Neural cell (in vitro differentiated cells): Measurements from ENCODE around the gene M1AP. TPM values are rescaled to one million over a fixed set of nuclear protein-coding genes. Genes with fewer than 3 reads are reported as not detected.

Experiments used
- H2AFZ ChIP-seq: fragments of 200-600, 300-800 bp; sonication (generic), shearing (Covaris generic); 2 replicates; pipeline ENCODE4 v1.6.0; 2014; ENCODE audit warnings: low read depth, mild to moderate bottlenecking, antibody characterized with exemption, low read length, moderate library complexity
- H3F3A ChIP-seq: fragments of 200-600 bp; shearing (Covaris generic); 2 replicates; pipeline ENCODE4 v1.6.1; 2016; ENCODE audit warnings: mild to moderate bottlenecking, moderate library complexity, mixed read lengths, antibody characterized with exemption, low read length; ENCODE audit not compliant: insufficient read depth, poor library complexity, severe bottlenecking
- H3K27ac ChIP-seq: fragments of 200-600, 300-800 bp; sonication (generic), shearing (Covaris generic); 2 replicates; pipeline ENCODE4 v1.5.1; 2014; ENCODE audit warnings: mild to moderate bottlenecking, low read length, moderate library complexity
- H3K27me3 ChIP-seq: fragments of 300-800, 200-600 bp; sonication (generic), shearing (Covaris generic); 2 replicates; pipeline ENCODE4 v1.6.0; 2014; ENCODE audit warnings: mild to moderate bottlenecking, low read depth, low read length, moderate library complexity; ENCODE audit not compliant: insufficient read depth
- H3K36me3 ChIP-seq: fragments of 300-800, 200-600 bp; sonication (generic), shearing (Covaris generic); 2 replicates; pipeline ENCODE4 v1.5.1; 2014; ENCODE audit warnings: mild to moderate bottlenecking, antibody characterized with exemption, low read length, moderate library complexity; ENCODE audit not compliant: insufficient read depth
- H3K4me2 ChIP-seq: fragments of 300-800, 200-600 bp; sonication (generic), shearing (Covaris generic); 2 replicates; pipeline ENCODE4 v1.6.0; 2014; ENCODE audit warnings: mild to moderate bottlenecking, low read length
- H3K4me3 ChIP-seq: fragments of 300-800, 200-600 bp; sonication (generic), shearing (Covaris generic); 2 replicates; pipeline ENCODE4 v1.5.1; 2014; ENCODE audit warnings: mild to moderate bottlenecking, low read length, moderate library complexity
- H3K79me2 ChIP-seq: fragments of 200-600 bp; shearing (Covaris generic); replicated peaks from 2 replicates; pipeline ENCODE4 v1.6.0; 2014; ENCODE audit warnings: mild to moderate bottlenecking, low read length, moderate library complexity; ENCODE audit not compliant: insufficient read depth
- H3K9ac ChIP-seq: fragments of 300-800, 200-600 bp; sonication (generic), shearing (Covaris generic); 2 replicates; pipeline ENCODE4 v1.6.1; 2016; ENCODE audit warnings: mild to moderate bottlenecking, low read length, mixed read lengths
- H3K9me2 ChIP-seq: fragments of 200-600 bp; shearing (Covaris generic); 2 replicates; pipeline ENCODE4 v1.6.1; 2016; ENCODE audit warnings: mild to moderate bottlenecking, low read length, mixed read lengths; ENCODE audit not compliant: insufficient read depth
- H3K9me3 ChIP-seq: fragments of 200-600, 300-800 bp; sonication (generic), shearing (Covaris generic); 2 replicates; pipeline ENCODE4 v1.6.1; 2016; ENCODE audit warnings: mild to moderate bottlenecking, mixed run types, low read length, moderate library complexity, mixed read lengths
- H4K20me1 ChIP-seq: fragments of 200-600 bp; shearing (Covaris generic); 2 replicates; pipeline ENCODE4 v1.6.1; 2016; ENCODE audit warnings: mild to moderate bottlenecking, mixed run types; ENCODE audit not compliant: insufficient read depth
- EP300 ChIP-seq: fragments of 450-650 bp; conservative IDR thresholded peaks from 2 replicates; pipeline ENCODE4 v1.6.1; 2014; ENCODE audit warnings: antibody characterized with exemption, mild to moderate bottlenecking, moderate library complexity; ENCODE audit not compliant: poor library complexity, severe bottlenecking
- EZH2 ChIP-seq: fragments of 200-600, 300-800 bp; shearing (Covaris generic), sonication (generic); IDR thresholded peaks from 2 replicates; pipeline ENCODE4 v1.6.1; 2014; ENCODE audit warnings: antibody characterized with exemption, low read length, borderline replicate concordance, mild to moderate bottlenecking; ENCODE audit not compliant: insufficient read depth, poor library complexity, severe bottlenecking
- MXI1 ChIP-seq: fragments of 450-650 bp; conservative IDR thresholded peaks from 2 replicates; pipeline ENCODE4 v1.6.1; 2014; ENCODE audit warnings: antibody characterized with exemption, mild to moderate bottlenecking; ENCODE audit not compliant: poor library complexity, severe bottlenecking
- POLR2AphosphoS5 ChIP-seq: IDR thresholded peaks from 2 replicates; pipeline ENCODE4 v1.6.1; 2012
- RAD21 ChIP-seq: fragments of 450-650 bp; conservative IDR thresholded peaks from 2 replicates; pipeline ENCODE4 v1.6.1; 2014; ENCODE audit warnings: antibody characterized with exemption, mild to moderate bottlenecking, moderate library complexity
- SMC3 ChIP-seq: fragments of 450-650 bp; conservative IDR thresholded peaks from 2 replicates; pipeline ENCODE4 v1.6.1; 2014; ENCODE audit warnings: antibody characterized with exemption, mild to moderate bottlenecking, moderate library complexity; ENCODE audit not compliant: poor library complexity
- TAF1 ChIP-seq: IDR thresholded peaks from 2 replicates; pipeline ENCODE4 v1.6.1; 2012; ENCODE audit warnings: low read depth
- polyA plus RNA-seq: library from polyadenylated mRNA; depleted of rRNA; stranded (reverse); fragments of >200 nt; gene quantifications from 2 replicates; pipeline ENCODE4 v1.2.3, GENCODE V29; 2014
- TF ChIP-seq, protein P1 (sequence below): fragments of 450-650 bp; IDR thresholded peaks from 2 replicates; pipeline ENCODE4 v1.5.1; 2014; ENCODE audit warnings: antibody characterized with exemption, mild to moderate bottlenecking, moderate library complexity; ENCODE audit not compliant: poor library complexity, severe bottlenecking
- TF ChIP-seq, protein P2 (sequence below): IDR thresholded peaks from 2 replicates; pipeline ENCODE4 v1.6.1; 2012; ENCODE audit warnings: borderline replicate concordance

The M1AP gene
- polyA plus RNA-seq, 1 donor from 2014 or later, result not detected

DNA sequence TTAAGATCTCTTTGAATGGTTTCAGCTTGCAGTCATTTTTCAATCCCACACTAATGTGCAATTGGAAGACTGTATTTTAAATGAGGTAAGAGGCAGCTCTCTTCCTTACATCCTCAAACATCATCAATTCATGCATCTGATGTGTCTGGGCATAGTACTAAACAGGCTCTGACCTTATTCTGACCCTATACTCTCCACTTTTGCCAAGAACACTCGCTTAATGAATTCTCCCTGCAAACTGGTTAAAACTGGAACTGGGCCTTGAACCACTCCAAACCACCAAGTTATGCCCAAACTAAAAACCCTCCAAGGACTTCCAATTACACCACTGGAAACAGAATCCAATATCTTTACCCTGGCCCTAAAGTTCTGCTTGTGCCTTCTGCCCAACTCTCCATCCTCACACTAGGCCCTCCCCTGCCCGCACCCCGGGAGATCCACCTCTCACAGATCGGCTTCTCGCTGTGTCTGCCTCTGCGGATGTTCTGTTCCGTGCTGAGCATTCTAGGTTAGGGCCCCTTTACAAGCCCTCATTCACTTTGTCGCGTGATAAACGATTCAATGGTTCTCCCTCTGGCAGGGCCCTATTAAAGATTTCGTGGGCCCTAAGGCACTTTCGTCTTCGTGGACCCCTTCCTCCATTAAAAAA, 1.2 kb downstream of the M1AP start:
- Histone ChIP-seq H3K9me2 (no peaks in the 10 kb centered on the region), H3K27ac (no peak overlapping the region), H3K79me2 (no peaks in the 10 kb centered on the region), H3K4me2 (no peak overlapping the region), H3F3A (no peaks in the 10 kb centered on the region), H3K9ac (no peak overlapping the region), H3K36me3 (no peaks in the 10 kb centered on the region), H3K9me3 (no peaks in the 10 kb centered on the region), H4K20me1 (no peaks in the 10 kb centered on the region), H3K27me3 (peaks cover 7% of the 10 kb centered on the region), H3K4me3 (no peak overlapping the region), H2AFZ (no peak overlapping the region)
- TF ChIP-seq TAF1 (no peak), MXI1 (no peak), SMC3 (no peak)
- TF ChIP-seq, protein P1, sequence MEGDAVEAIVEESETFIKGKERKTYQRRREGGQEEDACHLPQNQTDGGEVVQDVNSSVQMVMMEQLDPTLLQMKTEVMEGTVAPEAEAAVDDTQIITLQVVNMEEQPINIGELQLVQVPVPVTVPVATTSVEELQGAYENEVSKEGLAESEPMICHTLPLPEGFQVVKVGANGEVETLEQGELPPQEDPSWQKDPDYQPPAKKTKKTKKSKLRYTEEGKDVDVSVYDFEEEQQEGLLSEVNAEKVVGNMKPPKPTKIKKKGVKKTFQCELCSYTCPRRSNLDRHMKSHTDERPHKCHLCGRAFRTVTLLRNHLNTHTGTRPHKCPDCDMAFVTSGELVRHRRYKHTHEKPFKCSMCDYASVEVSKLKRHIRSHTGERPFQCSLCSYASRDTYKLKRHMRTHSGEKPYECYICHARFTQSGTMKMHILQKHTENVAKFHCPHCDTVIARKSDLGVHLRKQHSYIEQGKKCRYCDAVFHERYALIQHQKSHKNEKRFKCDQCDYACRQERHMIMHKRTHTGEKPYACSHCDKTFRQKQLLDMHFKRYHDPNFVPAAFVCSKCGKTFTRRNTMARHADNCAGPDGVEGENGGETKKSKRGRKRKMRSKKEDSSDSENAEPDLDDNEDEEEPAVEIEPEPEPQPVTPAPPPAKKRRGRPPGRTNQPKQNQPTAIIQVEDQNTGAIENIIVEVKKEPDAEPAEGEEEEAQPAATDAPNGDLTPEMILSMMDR, result no peak

DNA sequence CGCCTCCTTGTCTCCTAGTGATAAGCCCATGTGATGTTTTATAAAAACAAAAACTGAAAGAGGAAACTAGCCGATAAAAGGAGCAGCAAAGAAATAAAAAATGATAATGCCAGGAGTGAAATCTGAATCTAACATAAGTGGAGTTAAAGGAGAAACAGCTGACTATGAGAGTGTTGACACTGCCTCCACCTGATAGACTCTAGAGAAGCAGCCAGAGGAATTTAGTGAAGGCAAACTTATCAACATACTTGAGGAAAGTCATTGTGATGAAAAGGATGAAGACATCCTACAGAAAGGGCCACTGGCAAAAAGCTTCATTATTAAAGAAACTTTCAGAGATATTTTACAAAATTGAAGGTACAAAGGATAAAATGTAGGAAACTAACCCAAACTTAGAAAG, 1.9 kb downstream of the M1AP start:
- no peak overlapping the region for H3K27ac ChIP-seq
- H3K27me3 ChIP-seq, result peaks cover 7% of the 10 kb centered on the region
- no peaks in the 10 kb centered on the region for H4K20me1 ChIP-seq
- no peaks in the 10 kb centered on the region for H3F3A ChIP-seq
- TF ChIP-seq, protein P1, result no peak
- TF ChIP-seq TAF1, result no peak
- H3K4me2 ChIP-seq, result no peak overlapping the region
- no peak overlapping the region for H3K4me3 ChIP-seq
- H2AFZ ChIP-seq, result no peak overlapping the region
- no peaks in the 10 kb centered on the region for H3K9me2 ChIP-seq
- H3K79me2 ChIP-seq, result no peaks in the 10 kb centered on the region
- no peaks in the 10 kb centered on the region for H3K36me3 ChIP-seq
- no peak overlapping the region for H3K9ac ChIP-seq
- no peaks in the 10 kb centered on the region for H3K9me3 ChIP-seq

DNA sequence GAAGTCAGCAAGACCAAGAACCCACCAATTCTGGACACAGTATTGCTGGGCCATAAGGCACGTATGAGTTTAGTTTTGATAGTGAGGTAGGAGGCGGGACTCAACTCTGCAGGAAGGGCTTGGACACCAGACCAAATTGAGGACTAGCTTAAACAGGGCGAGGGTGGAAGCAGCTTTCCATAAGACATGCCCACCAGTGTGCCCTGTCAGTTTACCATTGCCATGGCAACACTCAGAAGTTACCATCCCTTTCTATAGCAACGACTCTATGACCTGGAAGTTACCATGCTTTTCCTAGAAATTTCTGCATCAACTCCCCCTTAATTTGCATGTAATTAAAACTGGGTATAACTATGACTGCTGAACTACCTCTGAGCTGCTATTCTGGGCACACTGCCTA, 2.8 kb downstream of the M1AP start:
- Histone ChIP-seq H3K4me3 (no peak overlapping the region), H3F3A (no peaks in the 10 kb centered on the region), H3K9me3 (no peaks in the 10 kb centered on the region), H3K9ac (no peak overlapping the region), H3K79me2 (no peaks in the 10 kb centered on the region), H4K20me1 (no peaks in the 10 kb centered on the region), H3K36me3 (no peaks in the 10 kb centered on the region), H2AFZ (no peak overlapping the region), H3K4me2 (no peak overlapping the region), H3K9me2 (no peaks in the 10 kb centered on the region), H3K27ac (no peak overlapping the region), H3K27me3 (peaks cover 7% of the 10 kb centered on the region)
- no peak for TF ChIP-seq RAD21
- TF ChIP-seq TAF1, result no peak
- no peak for TF ChIP-seq EP300
- no peak for TF ChIP-seq EZH2
- TF ChIP-seq, protein P2, sequence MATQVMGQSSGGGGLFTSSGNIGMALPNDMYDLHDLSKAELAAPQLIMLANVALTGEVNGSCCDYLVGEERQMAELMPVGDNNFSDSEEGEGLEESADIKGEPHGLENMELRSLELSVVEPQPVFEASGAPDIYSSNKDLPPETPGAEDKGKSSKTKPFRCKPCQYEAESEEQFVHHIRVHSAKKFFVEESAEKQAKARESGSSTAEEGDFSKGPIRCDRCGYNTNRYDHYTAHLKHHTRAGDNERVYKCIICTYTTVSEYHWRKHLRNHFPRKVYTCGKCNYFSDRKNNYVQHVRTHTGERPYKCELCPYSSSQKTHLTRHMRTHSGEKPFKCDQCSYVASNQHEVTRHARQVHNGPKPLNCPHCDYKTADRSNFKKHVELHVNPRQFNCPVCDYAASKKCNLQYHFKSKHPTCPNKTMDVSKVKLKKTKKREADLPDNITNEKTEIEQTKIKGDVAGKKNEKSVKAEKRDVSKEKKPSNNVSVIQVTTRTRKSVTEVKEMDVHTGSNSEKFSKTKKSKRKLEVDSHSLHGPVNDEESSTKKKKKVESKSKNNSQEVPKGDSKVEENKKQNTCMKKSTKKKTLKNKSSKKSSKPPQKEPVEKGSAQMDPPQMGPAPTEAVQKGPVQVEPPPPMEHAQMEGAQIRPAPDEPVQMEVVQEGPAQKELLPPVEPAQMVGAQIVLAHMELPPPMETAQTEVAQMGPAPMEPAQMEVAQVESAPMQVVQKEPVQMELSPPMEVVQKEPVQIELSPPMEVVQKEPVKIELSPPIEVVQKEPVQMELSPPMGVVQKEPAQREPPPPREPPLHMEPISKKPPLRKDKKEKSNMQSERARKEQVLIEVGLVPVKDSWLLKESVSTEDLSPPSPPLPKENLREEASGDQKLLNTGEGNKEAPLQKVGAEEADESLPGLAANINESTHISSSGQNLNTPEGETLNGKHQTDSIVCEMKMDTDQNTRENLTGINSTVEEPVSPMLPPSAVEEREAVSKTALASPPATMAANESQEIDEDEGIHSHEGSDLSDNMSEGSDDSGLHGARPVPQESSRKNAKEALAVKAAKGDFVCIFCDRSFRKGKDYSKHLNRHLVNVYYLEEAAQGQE, result no peak
- no peak for TF ChIP-seq MXI1
- TF ChIP-seq, protein P1, result no peak
- TF ChIP-seq POLR2AphosphoS5, result no peak
- TF ChIP-seq SMC3, result no peak
